22Rv1 (cell line): ENCODE data around the gene PDZRN4.
"Not testable (repeated sequence)": the region's sequence is repeated elsewhere in the genome, so short reads cannot be mapped to it uniquely, and the experiment has no call there.

Experiments used
- H3K27ac ChIP-seq: fragments of 450-650 bp; 2 replicates; pipeline ENCODE4 v1.5.1; 2017
- CTCF ChIP-seq: fragments of 450-650 bp; IDR thresholded peaks from 2 replicates; pipeline ENCODE4 v1.5.1; 2017; ENCODE audit warnings: mild to moderate bottlenecking
- ZFX ChIP-seq: fragments of 450-650 bp; IDR thresholded peaks from 2 replicates; pipeline ENCODE4 v1.6.1; 2017; ENCODE audit warnings: antibody characterized with exemption, borderline replicate concordance

Gene PDZRN4

GRCh38 chr12:41228066-41228820 lies 40.1 kb downstream of the PDZRN4 start:
- no peak overlapping the region for H3K27ac ChIP-seq
- TF ChIP-seq ZFX (no peak), CTCF (no peak)

DNA sequence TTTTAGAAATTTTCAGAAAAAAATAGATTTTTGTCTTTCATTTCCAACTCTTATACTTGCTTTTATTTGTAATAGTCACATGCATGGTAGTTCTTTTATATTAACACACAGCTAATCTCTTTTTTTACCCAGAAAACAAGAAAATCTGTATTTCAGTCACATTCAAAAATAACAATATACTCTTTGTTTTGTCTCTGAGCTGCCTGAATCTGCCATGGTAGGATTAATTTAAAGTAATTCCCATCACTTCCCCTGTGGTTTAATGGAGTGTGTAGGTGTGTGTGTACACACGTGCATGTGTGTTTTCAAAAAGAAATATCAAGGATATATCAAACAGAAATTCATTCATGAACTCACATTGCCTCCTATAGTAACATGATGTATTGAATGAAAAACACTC lies 42.6 kb downstream of the PDZRN4 start:
- no peak overlapping the region for H3K27ac ChIP-seq
- TF ChIP-seq ZFX (no peak), CTCF (no peak)

DNA sequence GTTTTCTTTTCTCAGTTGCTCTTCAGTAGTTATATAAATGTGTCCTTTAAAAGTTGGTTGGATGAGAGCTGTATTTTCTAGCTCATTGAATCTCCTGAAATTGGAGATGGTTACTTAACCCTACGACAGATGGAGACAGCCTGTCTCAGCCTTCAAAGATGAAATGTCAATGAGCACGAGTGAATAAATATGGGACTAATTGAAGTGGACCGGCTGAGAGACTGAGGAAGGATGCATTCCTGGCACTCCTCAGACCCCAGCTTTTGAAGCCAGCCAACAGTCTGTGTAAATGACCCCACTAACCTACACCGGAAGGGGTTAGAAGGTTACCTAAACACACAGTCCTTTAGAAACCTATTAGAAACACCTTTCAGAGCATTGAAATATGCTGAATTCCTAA lies 46.6 kb downstream of the PDZRN4 start:
- no peak overlapping the region for H3K27ac ChIP-seq
- no peak for TF ChIP-seq ZFX
- TF ChIP-seq CTCF: no peak

- no peak for TF ChIP-seq ZFX
- TF ChIP-seq CTCF: no peak
- no peak overlapping the region for H3K27ac ChIP-seq
These were observed 54.5 kb downstream of the PDZRN4 start for GRCh38 chr12:41242603-41243002.

DNA sequence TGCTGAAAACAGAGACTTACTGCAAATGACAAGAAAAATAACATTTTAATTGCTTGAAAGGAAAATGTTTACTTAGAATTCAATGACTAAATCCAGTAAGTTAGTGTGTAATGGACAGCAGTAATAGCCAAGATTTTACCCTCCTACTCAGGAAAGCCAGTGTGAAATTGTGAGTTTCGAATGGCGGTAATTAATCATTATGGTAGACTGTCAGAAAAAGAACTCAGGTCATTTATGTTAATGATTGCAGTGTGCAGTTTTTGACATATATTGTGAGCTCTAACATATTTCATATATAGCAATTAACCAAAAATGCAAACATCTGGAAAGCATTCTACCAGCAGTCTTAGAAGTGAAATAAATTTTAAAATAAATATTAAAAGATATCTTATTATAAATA lies 60.3 kb downstream of the PDZRN4 start:
- no peak overlapping the region for H3K27ac ChIP-seq
- TF ChIP-seq ZFX: no peak
- no peak for TF ChIP-seq CTCF

DNA sequence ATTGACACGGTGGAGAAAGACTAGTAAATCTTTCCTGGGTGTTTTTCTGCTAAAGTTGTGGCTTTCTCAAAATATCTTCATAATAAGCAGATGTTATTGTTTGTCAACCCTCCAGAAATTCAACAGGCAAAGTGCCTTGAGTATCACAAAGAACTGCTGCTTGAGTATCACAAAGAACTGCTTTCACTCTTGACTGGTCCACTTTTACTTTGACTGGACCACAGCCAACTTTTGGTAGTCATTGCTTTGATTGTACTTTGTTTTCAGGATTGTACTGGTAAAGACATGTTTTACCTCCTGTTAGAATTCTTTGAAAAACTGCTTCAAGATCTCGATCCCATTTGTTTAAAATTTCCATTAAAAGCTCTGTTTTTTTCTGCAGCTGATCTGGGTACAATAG lies 62.6 kb downstream of the PDZRN4 start:
- H3K27ac ChIP-seq: no peak overlapping the region
- TF ChIP-seq CTCF (no peak), ZFX (no peak)

GRCh38 chr12:41254004-41254914 lies 66.1 kb downstream of the PDZRN4 start:
- no peak overlapping the region for H3K27ac ChIP-seq
- TF ChIP-seq CTCF (no peak), ZFX (no peak)

GRCh38 chr12:41263196-41263595 lies 75.1 kb downstream of the PDZRN4 start:
- not testable (repeated sequence) for H3K27ac ChIP-seq
